GM23338 (cell line): ENCODE data around the gene SLC7A14. TPM values are rescaled to one million over a fixed set of nuclear protein-coding genes. Genes with fewer than 3 reads are reported as not detected.

Source experiments
- ATAC-seq: fragments of 200-7000 bp; cut with Tn5 transposase; 3 replicates; pipeline ENCODE4 v1.9.1; 2020
- DNase-seq: peaks from one replicate; pipeline ENCODE4 v3.0.0-alpha.2; 2015; ENCODE audit warnings: low spot score
- H2AFZ ChIP-seq: fragments of 200-600 bp; sonication (generic); 2 replicates; pipeline ENCODE4 v1.8.0; 2016; ENCODE audit warnings: antibody characterized with exemption, mild to moderate bottlenecking, moderate library complexity
- H3F3A ChIP-seq: fragments of 200-600 bp; sonication (generic); replicated peaks from 2 replicates; pipeline ENCODE4 v1.8.0; 2017; ENCODE audit warnings: antibody characterized with exemption, mixed run types, low read depth
- H3K27ac ChIP-seq: fragments of 200-600 bp; sonication (generic); 2 replicates; pipeline ENCODE4 v1.6.1; 2016; ENCODE audit warnings: low read depth
- H3K27me3 ChIP-seq: fragments of 200-600 bp; sonication (generic); 2 replicates; pipeline ENCODE4 v1.8.0; 2016; ENCODE audit warnings: mild to moderate bottlenecking, mixed run types, moderate library complexity; ENCODE audit not compliant: insufficient read depth
- H3K36me3 ChIP-seq: fragments of 200-600 bp; sonication (generic); 2 replicates; pipeline ENCODE4 v1.8.0; 2016; ENCODE audit warnings: mild to moderate bottlenecking; ENCODE audit not compliant: insufficient read depth
- H3K4me1 ChIP-seq: fragments of 200-600 bp; sonication (generic); 2 replicates; pipeline ENCODE4 v1.8.0; 2016; ENCODE audit warnings: mild to moderate bottlenecking, moderate library complexity; ENCODE audit not compliant: insufficient read depth
- H3K4me2 ChIP-seq: fragments of 200-600 bp; sonication (generic); 2 replicates; pipeline ENCODE4 v1.7.1; 2017; ENCODE audit warnings: mixed run types
- H3K4me3 ChIP-seq: fragments of 200-600 bp; sonication (generic); 2 replicates; pipeline ENCODE4 v1.6.1; 2016; ENCODE audit warnings: mixed run types
- H3K79me2 ChIP-seq: fragments of 200-600 bp; sonication (generic); replicated peaks from 2 replicates; pipeline ENCODE4 v1.8.0; 2017; ENCODE audit warnings: mild to moderate bottlenecking; ENCODE audit not compliant: insufficient read depth
- H3K9me2 ChIP-seq: fragments of 200-600 bp; sonication (generic); 2 replicates; pipeline ENCODE4 v1.8.0; 2017; ENCODE audit not compliant: insufficient read depth
- H4K20me1 ChIP-seq: fragments of 200-600 bp; sonication (generic); replicated peaks from 2 replicates; pipeline ENCODE4 v1.8.0; 2017; ENCODE audit warnings: mild to moderate bottlenecking; ENCODE audit not compliant: insufficient read depth
- H3K27ac Mint-ChIP-seq: 2 replicates; pipeline ENCODE4 v1.8.0; 2020; ENCODE audit warnings: inconsistent platforms, mild to moderate bottlenecking, moderate library complexity, mixed read lengths
- H3K27me3 Mint-ChIP-seq: 3 replicates; pipeline ENCODE4 v1.8.0; 2022; ENCODE audit warnings: low read depth, mild to moderate bottlenecking, moderate library complexity, mixed read lengths, inconsistent platforms; ENCODE audit not compliant: insufficient read depth, poor library complexity
- H3K36me3 Mint-ChIP-seq: 3 replicates; pipeline ENCODE4 v1.8.0; 2021; ENCODE audit warnings: low read depth, mild to moderate bottlenecking, inconsistent platforms, moderate library complexity, mixed read lengths
- H3K4me1 Mint-ChIP-seq: 3 replicates; pipeline ENCODE4 v1.8.0; 2020; ENCODE audit warnings: mild to moderate bottlenecking, inconsistent platforms, mixed read lengths
- H3K4me3 Mint-ChIP-seq: 3 replicates; pipeline ENCODE4 v1.8.0; 2021; ENCODE audit warnings: moderate library complexity, mild to moderate bottlenecking, inconsistent platforms, mixed read lengths
- H3K9me3 Mint-ChIP-seq: 3 replicates; pipeline ENCODE4 v1.8.0; 2020; ENCODE audit warnings: moderate library complexity, mild to moderate bottlenecking, inconsistent platforms, mixed read lengths
- EZH2 ChIP-seq: fragments of 200-600 bp; sonication (generic); IDR thresholded peaks from one replicate; pipeline ENCODE4 v1.8.0; 2017; ENCODE audit warnings: antibody characterized with exemption, mild to moderate bottlenecking, low read depth; ENCODE audit not compliant: unreplicated experiment
- REST ChIP-seq: IDR thresholded peaks from one replicate; pipeline ENCODE4 v1.6.1; 2018; ENCODE audit warnings: antibody characterized with exemption; ENCODE audit not compliant: unreplicated experiment
- ZNF331 ChIP-seq: fragments of 250-450 bp; sonication (Bioruptor Pico); IDR thresholded peaks from 2 replicates; pipeline ENCODE4 v1.5.0; 2020; ENCODE audit warnings: low read depth, mild to moderate bottlenecking, moderate library complexity
- polyA plus RNA-seq: library from polyadenylated mRNA; unstranded; fragments of >200 nt; fragmentation: Nextera tagmentation; extraction: Ambion mirVana; gene quantifications from 2 replicates; pipeline ENCODE4 v1.2.1, GENCODE V29; 2016
- total RNA-seq: library from RNA; depleted of rRNA; stranded (reverse); fragments of >200 nt; shearing (Covaris generic); gene quantifications from 2 replicates; pipeline ENCODE4 v1.2.3, GENCODE V29; 2014
- TF ChIP-seq, protein P1 (sequence below), 2 experiments: fragments of 200-600 bp in 1 of 2; sonication (generic) in 1 of 2; conservative IDR thresholded peaks; 2 replicates each; pipeline versions ENCODE4 v1.5.1 to v1.6.1; 2016 to 2017; ENCODE audit warnings: antibody characterized with exemption in 2 of 2, low read depth in 2 of 2, mild to moderate bottlenecking in 2 of 2, moderate library complexity in 1 of 2
- TF ChIP-seq, protein P2 (sequence below): fragments of 250-450 bp; sonication (Bioruptor Pico); IDR thresholded peaks from 2 replicates; pipeline ENCODE4 v1.5.0; 2020; ENCODE audit warnings: mild to moderate bottlenecking, moderate library complexity

SLC7A14 gene
- total and polyA plus RNA-seq, 2 experiments from 2014 or later = 0.49 to 0.82 TPM

GRCh38 chr3:170437696-170438407 lies 148.0 kb downstream of the SLC7A14 start:
- H3K4me1 Mint-ChIP-seq = peaks cover 9% of the 10 kb centered on the region; the same call in 2 of the 3 replicates
- peak overlapping the region; percentile 6; the same call in 1 of the 2 replicates for H2AFZ ChIP-seq
- H3K27ac Mint-ChIP-seq = no peak overlapping the region
- no peaks in the 10 kb centered on the region for H3F3A ChIP-seq
- DNase-seq (peak; percentile 41), ATAC-seq (peak; percentile 48; the same call in 2 of the 3 replicates)
- H3K36me3 Mint-ChIP-seq = no peaks in the 10 kb centered on the region
- no peak overlapping the region for H3K4me3 Mint-ChIP-seq
- H3K9me3 Mint-ChIP-seq = no peaks in the 10 kb centered on the region
- H3K27ac ChIP-seq = no peak overlapping the region
- H3K27me3 Mint-ChIP-seq = peaks cover 3% of the 10 kb centered on the region
- no peaks in the 10 kb centered on the region for H4K20me1 ChIP-seq
- no peaks in the 10 kb centered on the region for H3K36me3 ChIP-seq
- no peaks in the 10 kb centered on the region for H3K27me3 ChIP-seq
- TF ChIP-seq ZNF331 (CRISPR knock-in tag) (no peak), REST (no peak), EZH2 (no peak)
- TF ChIP-seq, protein P1, sequence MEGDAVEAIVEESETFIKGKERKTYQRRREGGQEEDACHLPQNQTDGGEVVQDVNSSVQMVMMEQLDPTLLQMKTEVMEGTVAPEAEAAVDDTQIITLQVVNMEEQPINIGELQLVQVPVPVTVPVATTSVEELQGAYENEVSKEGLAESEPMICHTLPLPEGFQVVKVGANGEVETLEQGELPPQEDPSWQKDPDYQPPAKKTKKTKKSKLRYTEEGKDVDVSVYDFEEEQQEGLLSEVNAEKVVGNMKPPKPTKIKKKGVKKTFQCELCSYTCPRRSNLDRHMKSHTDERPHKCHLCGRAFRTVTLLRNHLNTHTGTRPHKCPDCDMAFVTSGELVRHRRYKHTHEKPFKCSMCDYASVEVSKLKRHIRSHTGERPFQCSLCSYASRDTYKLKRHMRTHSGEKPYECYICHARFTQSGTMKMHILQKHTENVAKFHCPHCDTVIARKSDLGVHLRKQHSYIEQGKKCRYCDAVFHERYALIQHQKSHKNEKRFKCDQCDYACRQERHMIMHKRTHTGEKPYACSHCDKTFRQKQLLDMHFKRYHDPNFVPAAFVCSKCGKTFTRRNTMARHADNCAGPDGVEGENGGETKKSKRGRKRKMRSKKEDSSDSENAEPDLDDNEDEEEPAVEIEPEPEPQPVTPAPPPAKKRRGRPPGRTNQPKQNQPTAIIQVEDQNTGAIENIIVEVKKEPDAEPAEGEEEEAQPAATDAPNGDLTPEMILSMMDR (conservative IDR thresholded peaks at IDR 0.05; ENCODE audit: low read depth in 2 of 2) = peak; percentile 8 to 29; a peak in 2 of 4 replicates
- TF ChIP-seq, protein P2, sequence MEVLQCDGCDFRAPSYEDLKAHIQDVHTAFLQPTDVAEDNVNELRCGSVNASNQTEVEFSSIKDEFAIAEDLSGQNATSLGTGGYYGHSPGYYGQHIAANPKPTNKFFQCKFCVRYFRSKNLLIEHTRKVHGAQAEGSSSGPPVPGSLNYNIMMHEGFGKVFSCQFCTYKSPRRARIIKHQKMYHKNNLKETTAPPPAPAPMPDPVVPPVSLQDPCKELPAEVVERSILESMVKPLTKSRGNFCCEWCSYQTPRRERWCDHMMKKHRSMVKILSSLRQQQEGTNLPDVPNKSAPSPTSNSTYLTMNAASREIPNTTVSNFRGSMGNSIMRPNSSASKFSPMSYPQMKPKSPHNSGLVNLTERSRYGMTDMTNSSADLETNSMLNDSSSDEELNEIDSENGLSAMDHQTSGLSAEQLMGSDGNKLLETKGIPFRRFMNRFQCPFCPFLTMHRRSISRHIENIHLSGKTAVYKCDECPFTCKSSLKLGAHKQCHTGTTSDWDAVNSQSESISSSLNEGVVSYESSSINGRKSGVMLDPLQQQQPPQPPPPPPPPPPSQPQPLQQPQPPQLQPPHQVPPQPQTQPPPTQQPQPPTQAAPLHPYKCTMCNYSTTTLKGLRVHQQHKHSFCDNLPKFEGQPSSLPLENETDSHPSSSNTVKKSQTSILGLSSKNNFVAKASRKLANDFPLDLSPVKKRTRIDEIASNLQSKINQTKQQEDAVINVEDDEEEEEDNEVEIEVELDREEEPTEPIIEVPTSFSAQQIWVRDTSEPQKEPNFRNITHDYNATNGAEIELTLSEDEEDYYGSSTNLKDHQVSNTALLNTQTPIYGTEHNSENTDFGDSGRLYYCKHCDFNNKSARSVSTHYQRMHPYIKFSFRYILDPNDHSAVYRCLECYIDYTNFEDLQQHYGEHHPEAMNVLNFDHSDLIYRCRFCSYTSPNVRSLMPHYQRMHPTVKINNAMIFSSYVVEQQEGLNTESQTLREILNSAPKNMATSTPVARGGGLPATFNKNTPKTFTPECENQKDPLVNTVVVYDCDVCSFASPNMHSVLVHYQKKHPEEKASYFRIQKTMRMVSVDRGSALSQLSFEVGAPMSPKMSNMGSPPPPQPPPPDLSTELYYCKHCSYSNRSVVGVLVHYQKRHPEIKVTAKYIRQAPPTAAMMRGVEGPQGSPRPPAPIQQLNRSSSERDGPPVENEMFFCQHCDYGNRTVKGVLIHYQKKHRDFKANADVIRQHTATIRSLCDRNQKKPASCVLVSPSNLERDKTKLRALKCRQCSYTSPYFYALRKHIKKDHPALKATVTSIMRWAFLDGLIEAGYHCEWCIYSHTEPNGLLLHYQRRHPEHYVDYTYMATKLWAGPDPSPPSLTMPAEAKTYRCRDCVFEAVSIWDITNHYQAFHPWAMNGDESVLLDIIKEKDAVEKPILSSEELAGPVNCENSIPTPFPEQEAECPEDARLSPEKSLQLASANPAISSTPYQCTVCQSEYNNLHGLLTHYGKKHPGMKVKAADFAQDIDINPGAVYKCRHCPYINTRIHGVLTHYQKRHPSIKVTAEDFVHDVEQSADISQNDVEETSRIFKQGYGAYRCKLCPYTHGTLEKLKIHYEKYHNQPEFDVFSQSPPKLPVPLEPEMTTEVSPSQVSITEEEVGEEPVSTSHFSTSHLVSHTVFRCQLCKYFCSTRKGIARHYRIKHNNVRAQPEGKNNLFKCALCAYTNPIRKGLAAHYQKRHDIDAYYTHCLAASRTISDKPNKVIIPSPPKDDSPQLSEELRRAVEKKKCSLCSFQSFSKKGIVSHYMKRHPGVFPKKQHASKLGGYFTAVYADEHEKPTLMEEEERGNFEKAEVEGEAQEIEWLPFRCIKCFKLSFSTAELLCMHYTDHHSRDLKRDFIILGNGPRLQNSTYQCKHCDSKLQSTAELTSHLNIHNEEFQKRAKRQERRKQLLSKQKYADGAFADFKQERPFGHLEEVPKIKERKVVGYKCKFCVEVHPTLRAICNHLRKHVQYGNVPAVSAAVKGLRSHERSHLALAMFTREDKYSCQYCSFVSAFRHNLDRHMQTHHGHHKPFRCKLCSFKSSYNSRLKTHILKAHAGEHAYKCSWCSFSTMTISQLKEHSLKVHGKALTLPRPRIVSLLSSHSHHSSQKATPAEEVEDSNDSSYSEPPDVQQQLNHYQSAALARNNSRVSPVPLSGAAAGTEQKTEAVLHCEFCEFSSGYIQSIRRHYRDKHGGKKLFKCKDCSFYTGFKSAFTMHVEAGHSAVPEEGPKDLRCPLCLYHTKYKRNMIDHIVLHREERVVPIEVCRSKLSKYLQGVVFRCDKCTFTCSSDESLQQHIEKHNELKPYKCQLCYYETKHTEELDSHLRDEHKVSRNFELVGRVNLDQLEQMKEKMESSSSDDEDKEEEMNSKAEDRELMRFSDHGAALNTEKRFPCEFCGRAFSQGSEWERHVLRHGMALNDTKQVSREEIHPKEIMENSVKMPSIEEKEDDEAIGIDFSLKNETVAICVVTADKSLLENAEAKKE (CRISPR knock-in tag) = no peak
- H3K4me1 ChIP-seq = 0 out of 2 replicates have a peak, but pooled peaks cover 6% of the 10 kb centered on the region
- no peaks in the 10 kb centered on the region for H3K79me2 ChIP-seq
- H3K9me2 ChIP-seq = peaks cover 12% of the 10 kb centered on the region; the same call in 1 of the 2 replicates
- H3K4me2 ChIP-seq = no peak overlapping the region
- H3K4me3 ChIP-seq = no peak overlapping the region
